RWPE2 (cell line): ENCODE data around the gene RNASE7.

Source experiments
- ATAC-seq: fragments of 200-7000 bp; cut with Tn5 transposase; 3 replicates; pipeline ENCODE4 v1.9.1; 2021; ENCODE audit warnings: low read depth
- DNase-seq: peaks from one replicate; pipeline ENCODE4 v3.0.0-alpha.2; 2020; ENCODE audit warnings: low spot score
- H3K27ac ChIP-seq: fragments of 450-650 bp; 2 replicates; pipeline ENCODE4 v1.5.1; 2017; ENCODE audit warnings: mild to moderate bottlenecking; ENCODE audit not compliant: poor library complexity, severe bottlenecking
- H3K27me3 ChIP-seq: fragments of 250-450 bp; sonication (Bioruptor Pico); 2 replicates; pipeline ENCODE4 v1.5.1; 2021; ENCODE audit warnings: mild to moderate bottlenecking, moderate library complexity; ENCODE audit not compliant: insufficient read depth, poor library complexity, severe bottlenecking
- H3K36me3 ChIP-seq: fragments of 250-450 bp; sonication (Bioruptor Pico); 2 replicates; pipeline ENCODE4 v1.5.1; 2020; ENCODE audit warnings: low read depth, mild to moderate bottlenecking, moderate library complexity
- H3K4me1 ChIP-seq: fragments of 250-450 bp; sonication (Bioruptor Pico); 2 replicates; pipeline ENCODE4 v1.5.1; 2021; ENCODE audit warnings: mild to moderate bottlenecking, moderate library complexity; ENCODE audit not compliant: insufficient read depth, poor library complexity, severe bottlenecking
- H3K4me3 ChIP-seq: fragments of 250-450 bp; sonication (Bioruptor Pico); 2 replicates; pipeline ENCODE4 v1.5.1; 2021; ENCODE audit warnings: mild to moderate bottlenecking, moderate library complexity; ENCODE audit not compliant: severe bottlenecking
- H3K9me3 ChIP-seq: fragments of 250-450 bp; sonication (Bioruptor Pico); 2 replicates; pipeline ENCODE4 v1.5.1; 2021; ENCODE audit warnings: mild to moderate bottlenecking, moderate library complexity; ENCODE audit not compliant: severe bottlenecking
- TF ChIP-seq, protein P1 (sequence below): fragments of 450-650 bp; IDR thresholded peaks from one replicate; pipeline ENCODE4 v1.5.1; 2017; ENCODE audit warnings: mild to moderate bottlenecking, moderate library complexity; ENCODE audit not compliant: poor library complexity, severe bottlenecking

The RNASE7 gene

DNA sequence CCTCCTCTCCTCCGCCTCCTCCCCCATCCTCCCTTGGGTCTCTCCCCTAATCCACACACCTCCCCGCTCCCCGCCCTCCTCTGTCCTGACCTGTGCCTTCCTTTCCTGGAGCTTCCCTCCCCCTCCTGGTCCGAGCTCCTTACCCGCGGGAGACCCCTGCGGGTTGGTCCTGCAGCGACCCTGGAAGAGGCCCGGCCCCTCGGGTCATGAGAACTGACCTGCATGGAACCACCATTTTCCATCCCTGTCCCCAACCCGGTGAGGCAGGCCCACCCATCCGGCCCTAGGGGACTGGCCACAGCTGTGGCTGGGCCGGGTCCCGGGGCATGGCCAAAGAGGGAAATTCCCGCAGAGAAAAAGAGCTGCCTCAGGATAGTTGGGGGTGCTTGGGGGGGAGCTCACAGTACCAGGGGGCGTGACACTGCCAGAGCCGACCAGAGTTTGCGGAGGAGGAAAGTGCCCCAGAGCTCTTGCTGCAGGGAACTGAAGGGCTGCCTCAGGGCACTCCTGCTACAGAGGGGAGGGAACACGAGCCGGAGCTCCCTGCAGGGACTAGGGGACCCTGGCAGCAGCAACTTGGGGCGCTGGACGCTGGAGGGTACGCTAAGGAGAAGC, 28.6 kb downstream of the RNASE7 start:
- Histone ChIP-seq H3K36me3 (peaks cover 8% of the 10 kb centered on the region), H3K4me3 (peak overlapping the region; percentile 64), H3K27me3 (peaks cover 12% of the 10 kb centered on the region), H3K9me3 (no peaks in the 10 kb centered on the region), H3K4me1 (peaks cover 6% of the 10 kb centered on the region), H3K27ac (peak overlapping the region; percentile 60)
- ATAC-seq: peak; percentile 26
- TF ChIP-seq, protein P1, sequence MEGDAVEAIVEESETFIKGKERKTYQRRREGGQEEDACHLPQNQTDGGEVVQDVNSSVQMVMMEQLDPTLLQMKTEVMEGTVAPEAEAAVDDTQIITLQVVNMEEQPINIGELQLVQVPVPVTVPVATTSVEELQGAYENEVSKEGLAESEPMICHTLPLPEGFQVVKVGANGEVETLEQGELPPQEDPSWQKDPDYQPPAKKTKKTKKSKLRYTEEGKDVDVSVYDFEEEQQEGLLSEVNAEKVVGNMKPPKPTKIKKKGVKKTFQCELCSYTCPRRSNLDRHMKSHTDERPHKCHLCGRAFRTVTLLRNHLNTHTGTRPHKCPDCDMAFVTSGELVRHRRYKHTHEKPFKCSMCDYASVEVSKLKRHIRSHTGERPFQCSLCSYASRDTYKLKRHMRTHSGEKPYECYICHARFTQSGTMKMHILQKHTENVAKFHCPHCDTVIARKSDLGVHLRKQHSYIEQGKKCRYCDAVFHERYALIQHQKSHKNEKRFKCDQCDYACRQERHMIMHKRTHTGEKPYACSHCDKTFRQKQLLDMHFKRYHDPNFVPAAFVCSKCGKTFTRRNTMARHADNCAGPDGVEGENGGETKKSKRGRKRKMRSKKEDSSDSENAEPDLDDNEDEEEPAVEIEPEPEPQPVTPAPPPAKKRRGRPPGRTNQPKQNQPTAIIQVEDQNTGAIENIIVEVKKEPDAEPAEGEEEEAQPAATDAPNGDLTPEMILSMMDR: no peak
- DNase-seq: no peak

DNA sequence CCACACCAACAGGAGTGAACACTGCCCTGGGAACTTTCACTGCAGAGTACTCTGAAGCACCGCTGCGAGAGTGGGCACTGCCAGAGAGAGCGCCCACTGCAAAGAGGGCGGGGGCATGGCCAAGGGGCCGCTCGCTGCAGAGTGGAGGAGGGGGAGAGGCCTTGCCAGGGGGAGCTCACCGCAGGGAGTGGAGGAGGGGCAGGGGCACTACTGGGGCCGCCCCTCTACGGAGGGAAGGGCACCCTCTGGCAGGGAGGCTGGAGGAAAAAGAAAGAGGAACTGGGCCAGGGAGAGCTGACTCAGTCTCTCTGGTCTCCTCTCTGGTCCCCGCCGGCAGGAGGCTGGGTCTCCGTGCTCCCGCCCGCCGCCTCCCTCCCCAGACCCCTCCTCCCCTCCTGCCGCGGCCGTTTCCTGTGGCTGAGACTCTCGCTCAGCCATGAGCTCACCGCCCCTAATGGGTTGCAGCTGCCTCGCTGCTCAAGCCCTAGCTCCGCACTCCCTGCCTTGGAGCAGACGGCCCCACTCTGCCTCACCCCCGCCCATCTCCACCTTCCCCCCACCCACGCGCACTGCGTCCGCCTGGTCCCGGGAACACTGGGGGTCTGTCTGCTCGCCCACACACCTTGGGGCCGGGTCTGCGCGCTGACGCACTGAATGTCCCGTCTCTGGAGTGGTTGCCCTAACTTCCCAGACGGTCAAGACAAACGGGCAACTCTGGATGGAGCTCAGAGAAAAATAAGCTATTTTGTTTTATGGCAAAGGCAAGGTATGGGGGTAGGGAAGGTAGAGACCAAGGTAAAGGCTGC, 29.3 kb downstream of the RNASE7 start:
- DNase-seq (no peak), ATAC-seq (peak; percentile 59)
- peak overlapping the region; percentile 64 for H3K4me3 ChIP-seq
- peaks cover 12% of the 10 kb centered on the region for H3K27me3 ChIP-seq
- peak overlapping the region; percentile 60 for H3K27ac ChIP-seq
- no peaks in the 10 kb centered on the region for H3K9me3 ChIP-seq
- peaks cover 6% of the 10 kb centered on the region for H3K4me1 ChIP-seq
- TF ChIP-seq, protein P1: no peak
- peaks cover 11% of the 10 kb centered on the region for H3K36me3 ChIP-seq

DNA sequence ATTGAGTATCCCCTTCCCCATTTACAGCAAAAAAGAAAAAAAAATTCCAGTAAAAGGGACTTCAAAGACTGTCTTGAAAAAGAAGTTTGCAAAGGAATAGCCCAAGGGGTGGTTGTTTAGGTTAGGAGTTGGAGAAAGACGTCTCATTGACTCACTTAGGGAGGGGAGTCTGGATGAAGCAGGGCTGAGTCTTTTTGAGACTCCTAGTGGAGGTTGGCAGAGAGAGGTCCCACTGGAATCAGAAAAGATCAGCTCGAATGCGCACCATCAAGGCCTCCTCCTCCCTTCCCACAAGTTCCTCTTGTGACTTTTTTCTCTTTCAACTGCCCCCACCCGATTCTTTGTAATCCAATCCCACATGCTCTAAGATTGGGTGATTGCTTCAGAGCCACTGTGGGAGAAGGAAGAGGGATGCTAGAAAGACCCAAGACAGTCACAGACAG, 29.9 kb downstream of the RNASE7 start:
- no peak for DNase-seq
- Histone ChIP-seq H3K27ac (peak overlapping the region; percentile 60), H3K36me3 (peaks cover 14% of the 10 kb centered on the region), H3K4me1 (peaks cover 6% of the 10 kb centered on the region), H3K4me3 (no peak overlapping the region), H3K9me3 (no peaks in the 10 kb centered on the region), H3K27me3 (peaks cover 12% of the 10 kb centered on the region)
- no peak for ATAC-seq
- TF ChIP-seq, protein P1: no peak

DNA sequence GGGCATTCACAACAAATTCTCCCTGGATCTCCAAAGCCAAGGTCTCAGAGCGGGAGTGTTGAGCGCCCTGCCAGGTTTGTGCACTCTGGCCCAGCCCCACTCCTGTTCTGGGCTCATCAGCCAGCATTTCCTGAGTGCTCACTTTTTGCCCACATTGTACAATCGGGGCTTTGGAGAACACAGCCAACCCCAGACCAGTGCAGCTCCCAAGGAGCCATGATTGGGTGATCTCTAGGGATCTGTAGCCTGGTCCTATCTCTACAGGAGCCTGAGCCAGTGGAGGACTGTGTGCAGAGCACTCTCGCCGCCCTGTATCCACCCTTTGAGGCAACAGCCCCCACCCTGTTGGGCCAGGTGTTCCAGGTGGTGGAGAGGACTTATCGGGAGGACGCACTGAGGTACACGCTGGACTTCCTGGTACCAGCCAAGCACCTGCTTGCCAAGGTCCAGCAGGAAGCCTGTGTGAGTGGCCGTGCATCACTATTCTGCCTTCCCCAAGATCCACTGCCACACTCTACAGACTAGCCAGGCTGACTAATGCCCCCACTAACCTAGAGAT, 30.7 kb downstream of the RNASE7 start:
- Histone ChIP-seq H3K36me3 (peaks cover 18% of the 10 kb centered on the region), H3K9me3 (no peaks in the 10 kb centered on the region), H3K4me1 (peaks cover 6% of the 10 kb centered on the region), H3K27ac (no peak overlapping the region), H3K27me3 (peaks cover 12% of the 10 kb centered on the region), H3K4me3 (no peak overlapping the region)
- DNase-seq: no peak
- TF ChIP-seq, protein P1: no peak
- ATAC-seq: no peak
